ENCODE measurements around the gene PRPF8. TPM values are rescaled to one million over a fixed set of nuclear protein-coding genes. Genes with fewer than 3 reads are reported as not detected.

Gene PRPF8
- total and polyA plus RNA-seq, 2 of the 8 experiments (the other 6 are each of a cell fraction or from before 2014, with no cell fraction given): 329 to 337 TPM

DNA sequence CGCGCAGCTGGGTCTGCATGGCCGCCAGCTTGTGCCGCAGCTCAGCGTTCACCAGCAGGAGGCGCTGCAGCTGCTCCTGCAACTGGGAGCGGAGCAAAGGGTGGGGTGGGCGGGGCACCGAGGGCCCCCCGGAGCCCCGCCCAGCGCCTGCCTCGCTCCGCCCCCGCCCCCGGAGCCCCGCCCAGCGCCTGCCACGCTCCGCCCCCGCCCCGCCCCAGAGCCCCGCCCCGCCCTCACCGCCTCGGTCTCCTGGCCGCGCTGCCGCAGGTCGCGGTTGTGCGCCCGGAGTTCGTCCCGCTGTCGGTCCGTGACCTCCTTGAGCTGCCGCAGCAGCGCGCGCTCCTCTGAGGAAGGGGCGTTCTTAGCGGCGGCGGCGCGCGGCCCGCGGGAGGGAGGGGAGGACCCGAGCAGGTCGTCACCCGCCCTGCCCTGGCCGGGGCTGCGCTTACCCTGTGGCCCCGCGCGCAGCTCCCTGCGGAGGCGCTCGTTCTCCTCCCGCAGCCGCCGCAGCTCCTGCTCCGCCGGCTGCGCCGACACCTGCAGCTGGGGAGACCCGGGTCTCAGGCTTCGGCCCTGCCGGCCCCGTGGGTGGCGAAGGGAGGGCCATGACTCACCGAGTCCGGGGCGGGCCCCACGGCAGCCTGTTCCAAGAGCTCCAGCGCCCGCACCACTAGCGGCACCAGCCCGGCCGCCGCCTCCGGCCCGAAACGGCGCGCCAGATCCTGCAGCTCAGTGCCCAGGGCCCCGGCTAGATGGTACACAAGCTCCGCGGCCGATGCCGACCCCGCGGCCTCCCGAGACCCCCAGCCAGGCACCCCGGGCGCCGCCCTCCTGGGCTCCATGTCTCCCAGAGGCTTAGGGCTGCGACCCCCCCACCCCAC is 35.5 kb downstream of the PRPF8 start:
- peak overlapping the region; percentile 26 to 77 (median 59) for H3K4me3 ChIP-seq (ENCODE audit: extremely low read depth in 1 of 4, insufficient read depth in 2 of 4, low read depth in 3 of 4, low read length in 4 of 4)
- ChIA-PET POLR2A (ENCODE audit: partially characterized antibody) (interaction anchor here (0.9 to 6.5 kb wide), 9 partner anchors 14 to 133 kb away, joined by 3 to 65 read pairs (median 6); partner anchors contain the start of genes INPP5K, SERPINF1 and SLC43A2), CTCF (ENCODE audit: partially characterized antibody) (interaction anchor here (0.8 to 3.0 kb wide), 23 partner anchors 9 to 1279 kb away, joined by 3 to 18 read pairs (median 5); no protein-coding TSS in a partner anchor)
- H4K5ac ChIP-seq (ENCODE audit: insufficient read length, low read depth, low read length): no peak overlapping the region
- no peak for FAIRE-seq
- no peak overlapping the region for H3K56ac ChIP-seq (replicated peaks; ENCODE audit: insufficient read length, low read depth, low read length)
- no peak overlapping the region for H2BK20ac ChIP-seq (ENCODE audit: low read length)
- no peak overlapping the region for H3K18ac ChIP-seq (ENCODE audit: extremely low read depth, low read length)
- 5% methylated on average over 17 of the region's 100 CpGs; no CpG with 5 or more reads in 1 of the 2 experiments for WGBS, 2 experiments (ENCODE audit: extremely low coverage in 1 of 2, insufficient coverage in 1 of 2, insufficient read length in 1 of 2, insufficient replicate concordance in 2 of 2, low coverage in 1 of 2, low lambda C conversion rate in 2 of 2, missing lambda C conversion rate in 1 of 2)
- H3K14ac ChIP-seq (ENCODE audit: insufficient read length): no peak overlapping the region
- no peak overlapping the region for H4K91ac ChIP-seq (replicated peaks; ENCODE audit: insufficient read length, low read length)
- no peak overlapping the region for H2BK15ac ChIP-seq (ENCODE audit: low read length)
- DNase-seq (ENCODE audit: low read depth in 1 of 2, low spot score in 2 of 2): peak in 1 of 2 experiments; percentile 96
- peaks cover 0 to 11% (median 4%) of the 10 kb centered on the region in 4 experiments; a peak in 4 of 7 replicates for H3K27me3 ChIP-seq (replicated peaks in 1 of 4; ENCODE audit: control insufficient read depth in 3 of 4, extremely low read depth in 1 of 4, insufficient read depth in 3 of 4, low read length in 3 of 4)
- H2BK12ac ChIP-seq (ENCODE audit: low read depth, low read length): no peak overlapping the region
- H2BK120ac ChIP-seq (replicated peaks; ENCODE audit: low read depth, low read length): no peak overlapping the region
- peak overlapping the region; percentile 6; the same call in 1 of the 2 replicates for H2AFZ ChIP-seq (ENCODE audit: low read length)
- H3K27ac ChIP-seq (ENCODE audit: low read depth, low read length): no peak overlapping the region
- no peaks in the 10 kb centered on the region for H3K9me3 ChIP-seq (ENCODE audit: insufficient read depth in 2 of 2, low read depth in 1 of 2, low read length in 1 of 2)
- peaks cover 0 to 33% (median 22%) of the 10 kb centered on the region in 4 experiments; a peak in 6 of 7 replicates for H3K4me1 ChIP-seq (replicated peaks in 1 of 4; ENCODE audit: control insufficient read depth in 3 of 4, insufficient read depth in 4 of 4, low read length in 3 of 4)
- H3K9ac ChIP-seq (replicated peaks in 1 of 4; ENCODE audit: extremely low read depth in 1 of 4, low read depth in 3 of 4, low read length in 3 of 4): no peak overlapping the region
- no peak overlapping the region for H2BK5ac ChIP-seq (ENCODE audit: low read depth, low read length)
- no peak overlapping the region for H3K23ac ChIP-seq (ENCODE audit: insufficient read length)
- no peak overlapping the region for H3K4ac ChIP-seq (replicated peaks; ENCODE audit: insufficient read length, low read depth, low read length)
- H3K4me2 ChIP-seq (ENCODE audit: insufficient read depth in 1 of 2, low read depth in 2 of 2, low read length in 2 of 2): peak overlapping the region; percentile 92 to 94
- peaks cover 15 to 24% of the 10 kb centered on the region in 2 experiments for H4K20me1 ChIP-seq (replicated peaks in 1 of 2; ENCODE audit: control insufficient read depth in 1 of 2, insufficient read depth in 2 of 2, low read length in 2 of 2)
- no peak overlapping the region for H2AK5ac ChIP-seq (ENCODE audit: low read depth, low read length)
- H3K79me1 ChIP-seq (ENCODE audit: low read depth, low read length): no peaks in the 10 kb centered on the region
- H3K79me2 ChIP-seq (ENCODE audit: control insufficient read depth in 1 of 2, insufficient read depth in 2 of 2, low read length in 2 of 2): no peaks in the 10 kb centered on the region
- H4K8ac ChIP-seq (ENCODE audit: extremely low read depth, insufficient read depth, low read length): 0 out of 2 replicates have a peak overlapping the region, but pooled peaks have one; percentile 16
- H3K23me2 ChIP-seq (ENCODE audit: low read depth, low read length): peaks cover 7% of the 10 kb centered on the region; the same call in 1 of the 2 replicates
- H3K36me3 ChIP-seq (ENCODE audit: control insufficient read depth in 2 of 4, insufficient read depth in 4 of 4, low read length in 3 of 4): peaks cover 29 to 37% (median 35%) of the 10 kb centered on the region in 4 experiments
- no peak for TF ChIP-seq BCL11A (IDR thresholded peaks at IDR 0.05; ENCODE audit: low read depth in 2 of 2, low read length in 2 of 2)
- TF ChIP-seq RBBP5 (IDR thresholded peaks at IDR 0.05; ENCODE audit: borderline replicate concordance, low read depth, low read length): no peak
- no peak for TF ChIP-seq E2F6 (IDR thresholded peaks at IDR 0.05)
- TF ChIP-seq PHF8 (conservative IDR thresholded peaks at IDR 0.05; ENCODE audit: low read depth, low read length): peak; percentile 36; the same call in 1 of the 2 replicates
- TF ChIP-seq EGR1 (IDR thresholded peaks at IDR 0.05; ENCODE audit: borderline replicate concordance, low read depth, low read length): no peak
- TF ChIP-seq SP4 (IDR thresholded peaks at IDR 0.05; ENCODE audit: low read length): no peak
- no peak for TF ChIP-seq RXRA (IDR thresholded peaks at IDR 0.05; ENCODE audit: insufficient read depth, low read depth, low read length)
- TF ChIP-seq POU5F1 (IDR thresholded peaks at IDR 0.05; ENCODE audit: low read depth, low read length): no peak
- no peak for TF ChIP-seq SUZ12 (IDR thresholded peaks at IDR 0.05; ENCODE audit: low read length)
- peak; percentile 65 for TF ChIP-seq TAF7 (optimal IDR thresholded peaks at IDR 0.05; ENCODE audit: borderline replicate concordance, low read depth, low read length)
